Measurements from ENCODE around the gene DIPK1C. TPM values are rescaled to one million over a fixed set of nuclear protein-coding genes. Genes with fewer than 3 reads are reported as not detected.

The DIPK1C gene
- polyA plus RNA-seq, 4 donors, result 0.10 to 0.43 TPM; not detected in 2

GRCh38 chr18:74493689-74494088 is 36.6 kb upstream of the DIPK1C start:
- DNase-seq (peak; percentile 77 to 85), FAIRE-seq (no peak)
- peaks cover 6 to 22% (median 16%) of the 10 kb centered on the region in 3 donors for H3K4me1 ChIP-seq (ENCODE audit: control insufficient read depth in 3 of 3, insufficient read depth in 2 of 3, low read depth in 1 of 3, low read length in 2 of 3)
- H3K36me3 ChIP-seq (ENCODE audit: control insufficient read depth in 3 of 3, insufficient read depth in 2 of 3, low read depth in 1 of 3, low read length in 3 of 3), result peaks cover 0 to 6% (median 0%) of the 10 kb centered on the region in 3 donors
- H3K27me3 ChIP-seq (ENCODE audit: control insufficient read depth in 3 of 3, insufficient read depth in 3 of 3, low read length in 3 of 3), result no peaks in the 10 kb centered on the region
- no peak overlapping the region for H3K4me3 ChIP-seq (ENCODE audit: low read depth in 1 of 3, low read length in 3 of 3)
- H3K27ac ChIP-seq (ENCODE audit: low read depth in 1 of 3, low read length in 2 of 3), result no peak overlapping the region
- peaks cover 0 to 8% of the 10 kb centered on the region in 2 donors for H3K9me3 ChIP-seq (ENCODE audit: control insufficient read depth in 2 of 2, insufficient read depth in 1 of 2, low read depth in 1 of 2, low read length in 1 of 2)
- 33 to 67% (median 58%) methylated on average over 1 of the region's 1 CpG for WGBS, 3 donors

GRCh38 chr18:74492259-74492658 is 35.2 kb upstream of the DIPK1C start:
- Histone ChIP-seq H3K9me3 (ENCODE audit: control insufficient read depth in 2 of 2, insufficient read depth in 1 of 2, low read depth in 1 of 2, low read length in 1 of 2) (peaks cover 0 to 8% of the 10 kb centered on the region in 2 donors), H3K4me3 (ENCODE audit: low read depth in 1 of 3, low read length in 3 of 3) (no peak overlapping the region), H3K4me1 (ENCODE audit: control insufficient read depth in 3 of 3, insufficient read depth in 2 of 3, low read depth in 1 of 3, low read length in 2 of 3) (peaks cover 0 to 14% (median 5%) of the 10 kb centered on the region in 3 donors), H3K27me3 (ENCODE audit: control insufficient read depth in 3 of 3, insufficient read depth in 3 of 3, low read length in 3 of 3) (no peaks in the 10 kb centered on the region), H3K27ac (ENCODE audit: low read depth in 1 of 3, low read length in 2 of 3) (no peak overlapping the region), H3K36me3 (ENCODE audit: control insufficient read depth in 3 of 3, insufficient read depth in 2 of 3, low read depth in 1 of 3, low read length in 3 of 3) (peaks cover 0 to under 1% (median 0%) of the 10 kb centered on the region in 3 donors)
- FAIRE-seq, result no peak
- WGBS, 3 donors, result 92 to 95% (median 94%) methylated on average over 3 of the region's 3 CpGs
- DNase-seq, result no peak

- Histone ChIP-seq H3K4me3 (ENCODE audit: low read depth in 1 of 3, low read length in 3 of 3) (no peak overlapping the region), H3K4me1 (ENCODE audit: control insufficient read depth in 3 of 3, insufficient read depth in 2 of 3, low read depth in 1 of 3, low read length in 2 of 3) (peaks cover 0 to 8% (median under 1%) of the 10 kb centered on the region in 3 donors), H3K9me3 (ENCODE audit: control insufficient read depth in 2 of 2, insufficient read depth in 1 of 2, low read depth in 1 of 2, low read length in 1 of 2) (peaks cover 0 to 8% of the 10 kb centered on the region in 2 donors), H3K36me3 (ENCODE audit: control insufficient read depth in 3 of 3, insufficient read depth in 2 of 3, low read depth in 1 of 3, low read length in 3 of 3) (no peaks in the 10 kb centered on the region), H3K27ac (ENCODE audit: low read depth in 1 of 3, low read length in 2 of 3) (no peak overlapping the region), H3K27me3 (ENCODE audit: control insufficient read depth in 3 of 3, insufficient read depth in 3 of 3, low read length in 3 of 3) (no peaks in the 10 kb centered on the region)
- no peak for DNase-seq
- no peak for FAIRE-seq
- WGBS, 3 donors, result 51 to 65% (median 59%) methylated on average over 7 of the region's 7 CpGs
Observed at GRCh38 chr18:74489676-74490075, 32.6 kb upstream of the DIPK1C start.

- peaks cover 0 to 8% of the 10 kb centered on the region in 2 donors for H3K9me3 ChIP-seq (ENCODE audit: control insufficient read depth in 2 of 2, insufficient read depth in 1 of 2, low read depth in 1 of 2, low read length in 1 of 2)
- WGBS, 3 donors, result 24 to 65% (median 47%) methylated on average over 8 of the region's 8 CpGs
- H3K4me1 ChIP-seq (ENCODE audit: control insufficient read depth in 3 of 3, insufficient read depth in 2 of 3, low read depth in 1 of 3, low read length in 2 of 3), result peaks cover 0 to 8% (median 5%) of the 10 kb centered on the region in 3 donors
- no peak overlapping the region for H3K27ac ChIP-seq (ENCODE audit: low read depth in 1 of 3, low read length in 2 of 3)
- no peak overlapping the region for H3K4me3 ChIP-seq (ENCODE audit: low read depth in 1 of 3, low read length in 3 of 3)
- H3K36me3 ChIP-seq (ENCODE audit: control insufficient read depth in 3 of 3, insufficient read depth in 2 of 3, low read depth in 1 of 3, low read length in 3 of 3), result no peaks in the 10 kb centered on the region
- FAIRE-seq, result no peak
- no peaks in the 10 kb centered on the region for H3K27me3 ChIP-seq (ENCODE audit: control insufficient read depth in 3 of 3, insufficient read depth in 3 of 3, low read length in 3 of 3)
- DNase-seq, result peak in 1 of 2 donors; percentile 72
Observed at GRCh38 chr18:74488864-74489263, 31.8 kb upstream of the DIPK1C start.

- 93 to 98% (median 96%) methylated on average over 8 of the region's 8 CpGs for WGBS, 3 donors
- FAIRE-seq (no peak), DNase-seq (no peak)
- Histone ChIP-seq H3K4me1 (ENCODE audit: control insufficient read depth in 3 of 3, insufficient read depth in 2 of 3, low read depth in 1 of 3, low read length in 2 of 3) (peaks cover 0 to 8% (median 5%) of the 10 kb centered on the region in 3 donors), H3K27me3 (ENCODE audit: control insufficient read depth in 3 of 3, insufficient read depth in 3 of 3, low read length in 3 of 3) (no peaks in the 10 kb centered on the region), H3K9me3 (ENCODE audit: control insufficient read depth in 2 of 2, insufficient read depth in 1 of 2, low read depth in 1 of 2, low read length in 1 of 2) (peaks cover 0 to 8% of the 10 kb centered on the region in 2 donors), H3K27ac (ENCODE audit: low read depth in 1 of 3, low read length in 2 of 3) (no peak overlapping the region), H3K4me3 (ENCODE audit: low read depth in 1 of 3, low read length in 3 of 3) (no peak overlapping the region), H3K36me3 (ENCODE audit: control insufficient read depth in 3 of 3, insufficient read depth in 2 of 3, low read depth in 1 of 3, low read length in 3 of 3) (no peaks in the 10 kb centered on the region)
Observed at GRCh38 chr18:74488354-74488753, 31.2 kb upstream of the DIPK1C start.

- H3K4me3 ChIP-seq (ENCODE audit: low read depth in 1 of 3, low read length in 3 of 3), result no peak overlapping the region
- no peaks in the 10 kb centered on the region for H3K27me3 ChIP-seq (ENCODE audit: control insufficient read depth in 3 of 3, insufficient read depth in 3 of 3, low read length in 3 of 3)
- peaks cover 0 to 9% of the 10 kb centered on the region in 2 donors for H3K9me3 ChIP-seq (ENCODE audit: control insufficient read depth in 2 of 2, insufficient read depth in 1 of 2, low read depth in 1 of 2, low read length in 1 of 2)
- WGBS, 3 donors, result 76 to 85% (median 80%) methylated on average over 15 of the region's 15 CpGs
- no peak for DNase-seq
- FAIRE-seq, result no peak
- peak overlapping the region in 1 of 3 donors; percentile 17 for H3K27ac ChIP-seq (ENCODE audit: low read depth in 1 of 3, low read length in 2 of 3)
- peaks cover 0 to 8% (median 5%) of the 10 kb centered on the region in 3 donors for H3K4me1 ChIP-seq (ENCODE audit: control insufficient read depth in 3 of 3, insufficient read depth in 2 of 3, low read depth in 1 of 3, low read length in 2 of 3)
- H3K36me3 ChIP-seq (ENCODE audit: control insufficient read depth in 3 of 3, insufficient read depth in 2 of 3, low read depth in 1 of 3, low read length in 3 of 3), result no peaks in the 10 kb centered on the region
Observed at GRCh38 chr18:74486119-74486849, 29.2 kb upstream of the DIPK1C start.

- Histone ChIP-seq H3K4me3 (ENCODE audit: low read depth in 1 of 3, low read length in 3 of 3) (no peak overlapping the region), H3K27ac (ENCODE audit: low read depth in 1 of 3, low read length in 2 of 3) (no peak overlapping the region), H3K9me3 (ENCODE audit: control insufficient read depth in 2 of 2, insufficient read depth in 1 of 2, low read depth in 1 of 2, low read length in 1 of 2) (peaks cover 0 to 10% of the 10 kb centered on the region in 2 donors), H3K27me3 (ENCODE audit: control insufficient read depth in 3 of 3, insufficient read depth in 3 of 3, low read length in 3 of 3) (no peaks in the 10 kb centered on the region), H3K4me1 (ENCODE audit: control insufficient read depth in 3 of 3, insufficient read depth in 2 of 3, low read depth in 1 of 3, low read length in 2 of 3) (peaks cover 0 to 16% (median 5%) of the 10 kb centered on the region in 3 donors), H3K36me3 (ENCODE audit: control insufficient read depth in 3 of 3, insufficient read depth in 2 of 3, low read depth in 1 of 3, low read length in 3 of 3) (no peaks in the 10 kb centered on the region)
- 92 to 96% (median 93%) methylated on average over 11 of the region's 11 CpGs for WGBS, 3 donors
- DNase-seq (no peak), FAIRE-seq (no peak)
Observed at GRCh38 chr18:74482697-74483096, 25.6 kb upstream of the DIPK1C start.

GRCh38 chr18:74480149-74480651 is 23.1 kb upstream of the DIPK1C start:
- Histone ChIP-seq H3K4me1 (ENCODE audit: control insufficient read depth in 3 of 3, insufficient read depth in 2 of 3, low read depth in 1 of 3, low read length in 2 of 3) (peaks cover 0 to 16% (median 5%) of the 10 kb centered on the region in 3 donors), H3K27me3 (ENCODE audit: control insufficient read depth in 3 of 3, insufficient read depth in 3 of 3, low read length in 3 of 3) (no peaks in the 10 kb centered on the region), H3K4me3 (ENCODE audit: low read depth in 1 of 3, low read length in 3 of 3) (no peak overlapping the region), H3K27ac (ENCODE audit: low read depth in 1 of 3, low read length in 2 of 3) (peak overlapping the region in 2 of 3 donors; percentile 57), H3K36me3 (ENCODE audit: control insufficient read depth in 3 of 3, insufficient read depth in 2 of 3, low read depth in 1 of 3, low read length in 3 of 3) (no peaks in the 10 kb centered on the region), H3K9me3 (ENCODE audit: control insufficient read depth in 2 of 2, insufficient read depth in 1 of 2, low read depth in 1 of 2, low read length in 1 of 2) (peaks cover 0 to 10% of the 10 kb centered on the region in 2 donors)
- FAIRE-seq (no peak), DNase-seq (peak; percentile 52 to 64)
- WGBS, 3 donors, result 37 to 68% (median 48%) methylated on average over 7 of the region's 7 CpGs
